ENCODE data around the gene GNA15.

GNA15 gene

GRCh38 chr19:3121821-3122511 lies 13.9 kb upstream of the GNA15 start:
- no peak for DNase-seq

DNA sequence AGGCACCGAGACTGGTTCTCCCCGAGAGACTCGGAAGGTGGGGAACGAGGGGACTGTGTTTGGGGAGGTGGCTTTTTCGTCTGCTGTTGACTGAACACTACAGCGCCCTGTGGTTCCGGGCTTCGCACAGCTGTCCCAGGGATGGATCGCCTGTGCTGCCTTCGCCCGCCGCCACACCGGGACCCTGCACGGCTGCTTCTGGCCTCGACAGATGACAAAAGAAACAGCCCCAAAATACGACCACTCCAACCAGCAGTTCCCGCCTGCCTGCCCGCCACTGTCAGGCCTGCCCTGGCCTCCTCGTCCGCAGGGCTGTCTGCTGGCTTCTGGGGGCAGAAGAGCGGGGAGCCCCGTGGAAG lies 13.3 kb upstream of the GNA15 start:
- DNase-seq: no peak

- no peak for DNase-seq
Measured at GRCh38 chr19:3123088-3123721, 12.6 kb upstream of the GNA15 start.

- DNase-seq: no peak
Measured at GRCh38 chr19:3123956-3124355, 11.9 kb upstream of the GNA15 start.

GRCh38 chr19:3124630-3125029 lies 11.2 kb upstream of the GNA15 start:
- DNase-seq: no peak

- peak; percentile 75 for DNase-seq
Measured at GRCh38 chr19:3125900-3126524, 9.8 kb upstream of the GNA15 start.

DNA sequence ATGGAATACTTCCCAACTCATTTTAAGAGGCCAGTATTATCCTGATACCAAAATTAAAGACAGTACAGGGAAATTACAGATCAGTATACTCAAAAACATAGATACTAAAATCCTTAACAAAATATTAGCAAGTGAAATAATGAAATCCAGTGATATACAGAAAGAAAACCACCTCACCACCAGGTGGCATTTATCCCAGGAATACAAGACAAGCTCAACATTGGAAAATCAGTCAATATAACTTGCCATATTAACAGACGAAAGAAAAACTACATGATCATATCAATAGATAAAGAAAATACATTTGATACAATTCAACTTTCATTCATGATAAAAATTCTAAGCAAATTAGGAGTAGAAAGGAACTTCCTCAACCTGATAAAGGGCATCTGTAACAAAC lies 6.7 kb upstream of the GNA15 start:
- DNase-seq: peak; percentile 55

GRCh38 chr19:3131168-3131567 lies 4.7 kb upstream of the GNA15 start:
- peak; percentile 57 for DNase-seq

DNA sequence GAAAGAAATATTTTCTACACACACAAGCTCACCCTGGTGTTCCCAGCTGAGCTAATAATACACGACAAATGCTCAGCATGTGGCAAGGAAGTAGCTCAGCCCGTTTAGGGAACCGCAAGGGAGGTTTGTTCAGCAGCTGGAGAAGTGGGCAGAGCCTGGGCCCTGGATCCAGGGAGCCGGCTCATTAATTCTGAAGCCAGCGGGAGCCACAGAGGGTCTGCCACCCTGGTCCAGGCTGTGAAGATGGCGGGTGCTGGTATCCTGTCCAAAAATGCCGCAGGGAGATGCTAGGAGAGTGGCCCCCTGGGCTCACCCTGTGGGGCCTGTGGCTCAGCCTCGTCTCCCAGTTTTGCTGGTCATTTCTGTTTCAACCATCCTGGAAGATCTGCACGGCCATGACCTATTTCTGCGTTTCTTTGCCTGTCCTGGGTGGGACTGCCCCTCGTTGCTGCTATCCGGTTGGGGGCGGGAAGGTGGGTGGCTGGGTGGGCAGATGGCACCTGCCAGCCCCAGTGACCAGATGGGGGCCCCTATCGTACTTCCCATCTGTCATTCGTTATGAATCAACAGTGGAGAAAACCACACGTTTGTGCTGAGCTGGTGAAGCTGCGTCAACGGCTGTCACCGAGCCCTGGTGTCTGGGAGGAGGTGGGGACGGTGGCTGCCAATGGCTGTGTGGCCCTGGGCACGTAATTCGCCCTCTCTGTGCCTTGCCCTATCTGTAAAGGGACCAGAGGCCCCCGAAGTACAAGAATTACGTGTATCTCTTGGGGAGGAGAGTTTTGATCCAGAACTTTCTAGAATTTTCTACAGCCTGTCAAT lies 2.7 kb upstream of the GNA15 start:
- DNase-seq: peak; percentile 88

- no peak for DNase-seq
Measured at GRCh38 chr19:3133793-3134116, 2.1 kb upstream of the GNA15 start.

GRCh38 chr19:3136684-3137055 lies 837 bp downstream of the GNA15 start:
- DNase-seq: no peak

GRCh38 chr19:3137119-3137518 lies 1.3 kb downstream of the GNA15 start:
- no peak for DNase-seq

DNA sequence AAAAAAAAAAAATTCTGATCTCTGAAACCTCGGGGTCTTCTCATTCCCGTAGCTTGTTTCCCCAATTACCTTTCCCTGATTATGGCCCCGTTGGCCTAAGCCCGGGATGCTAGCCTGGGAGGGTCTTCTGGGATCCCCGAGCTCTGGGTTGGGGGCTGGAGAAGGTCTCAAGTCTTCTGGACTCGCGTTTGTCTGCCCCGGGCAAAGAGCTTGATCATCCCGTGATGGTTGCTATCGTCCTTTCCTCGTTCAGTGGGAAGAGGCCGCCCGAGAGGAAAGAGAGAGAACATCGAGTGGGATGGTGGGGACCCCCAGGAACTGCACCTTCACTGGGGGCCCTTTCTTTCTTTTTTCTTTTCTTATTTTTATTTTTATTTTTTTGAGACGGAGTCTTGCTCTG lies 2.4 kb downstream of the GNA15 start:
- DNase-seq: no peak

DNA sequence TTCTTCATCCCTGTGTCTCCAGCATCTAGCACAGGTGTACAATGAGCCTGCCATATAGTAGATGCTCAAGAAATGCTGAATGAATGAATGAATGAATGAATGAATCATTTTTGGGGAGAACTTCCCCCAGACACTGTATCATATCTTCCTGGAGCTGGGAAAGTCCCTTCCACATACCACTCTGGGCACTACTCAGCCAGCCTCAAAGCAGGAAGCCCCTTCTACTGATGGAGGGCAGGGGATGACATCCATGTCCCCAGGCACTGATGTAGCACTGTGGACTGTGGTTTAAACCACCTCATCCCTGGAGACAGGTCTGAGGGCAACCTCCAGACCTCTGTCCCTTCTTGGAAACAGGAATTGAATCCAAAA lies 4.8 kb downstream of the GNA15 start:
- DNase-seq: peak; percentile 39

GRCh38 chr19:3142292-3142670 lies 6.4 kb downstream of the GNA15 start:
- DNase-seq: no peak

GRCh38 chr19:3142781-3143337 lies 7.0 kb downstream of the GNA15 start:
- DNase-seq: no peak

- no peak for DNase-seq
Measured at GRCh38 chr19:3145909-3146676, 10.3 kb downstream of the GNA15 start.

- peak; percentile 67 for DNase-seq
Measured at GRCh38 chr19:3146677-3147100, 10.9 kb downstream of the GNA15 start.

GRCh38 chr19:3148503-3148902 lies 12.7 kb downstream of the GNA15 start:
- no peak for DNase-seq

DNA sequence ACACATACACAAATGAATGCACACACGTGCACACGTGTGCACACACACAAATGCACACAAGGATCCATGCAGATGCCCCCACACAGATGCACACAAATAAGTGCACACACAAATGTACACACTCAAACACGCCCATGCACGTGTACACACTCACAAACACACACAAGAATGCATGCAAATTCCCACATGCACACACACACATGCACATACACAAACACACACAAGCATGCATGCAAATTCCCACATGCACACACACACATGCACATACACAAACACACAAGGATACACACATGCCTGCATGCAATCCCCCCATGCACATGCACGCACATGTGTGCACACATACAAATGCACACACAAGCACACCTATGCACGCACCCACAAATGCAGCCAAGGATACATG lies 13.3 kb downstream of the GNA15 start:
- DNase-seq: no peak

DNA sequence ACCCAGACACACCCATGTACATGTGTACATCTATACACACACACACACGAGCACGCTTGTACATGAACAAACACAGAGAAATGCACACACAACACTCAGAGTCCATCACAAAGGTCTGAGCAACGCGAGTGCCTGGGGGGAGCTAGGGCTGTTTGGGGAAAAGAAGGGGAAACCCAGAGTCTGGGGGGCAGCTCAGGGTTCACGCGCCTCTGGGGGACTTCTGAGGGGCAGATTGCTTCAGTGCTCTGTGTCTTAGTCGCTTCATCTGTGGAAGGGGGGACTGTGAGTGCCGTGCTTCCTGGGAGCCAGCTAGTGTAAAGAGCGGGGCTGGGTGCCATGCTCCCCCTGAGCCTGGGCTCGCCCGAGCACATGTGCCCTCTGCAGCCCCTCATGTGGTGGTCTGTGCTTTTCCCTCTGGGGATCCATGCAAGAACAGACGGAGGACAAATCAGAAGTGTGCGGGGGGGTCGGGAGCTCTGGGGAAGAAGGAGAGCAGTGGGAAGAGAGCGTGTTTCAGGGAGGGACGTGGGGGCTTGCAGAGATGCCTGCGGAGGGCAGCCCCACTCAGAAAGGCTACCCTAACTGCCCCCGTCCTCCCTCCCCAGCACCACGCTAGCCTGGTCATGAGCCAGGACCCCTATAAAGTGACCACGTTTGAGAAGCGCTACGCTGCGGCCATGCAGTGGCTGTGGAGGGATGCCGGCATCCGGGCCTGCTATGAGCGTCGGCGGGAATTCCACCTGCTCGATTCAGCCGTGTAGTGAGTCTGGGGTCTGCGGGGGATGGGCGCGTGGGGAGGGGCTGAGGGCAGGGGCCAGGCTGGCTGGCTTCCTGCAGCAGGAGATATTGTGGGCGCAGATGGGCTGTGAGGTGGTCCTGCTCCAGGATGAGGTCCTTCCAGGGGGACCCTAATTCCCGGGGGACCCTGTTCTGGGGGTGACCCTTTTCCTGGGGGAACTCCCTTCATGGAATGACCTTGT lies 14.0 kb downstream of the GNA15 start:
- no peak for DNase-seq

All from CD4-positive, alpha-beta T cell treated with Interleukin-17A for 1 hour (primary cell).